CMK (cell line): ENCODE measurements around the gene SPRED1.

Source experiments
- DNase-seq: peaks from one replicate; pipeline ENCODE4 v3.0.0-alpha.2; 2010; ENCODE audit warnings: low read depth

SPRED1 gene

DNA sequence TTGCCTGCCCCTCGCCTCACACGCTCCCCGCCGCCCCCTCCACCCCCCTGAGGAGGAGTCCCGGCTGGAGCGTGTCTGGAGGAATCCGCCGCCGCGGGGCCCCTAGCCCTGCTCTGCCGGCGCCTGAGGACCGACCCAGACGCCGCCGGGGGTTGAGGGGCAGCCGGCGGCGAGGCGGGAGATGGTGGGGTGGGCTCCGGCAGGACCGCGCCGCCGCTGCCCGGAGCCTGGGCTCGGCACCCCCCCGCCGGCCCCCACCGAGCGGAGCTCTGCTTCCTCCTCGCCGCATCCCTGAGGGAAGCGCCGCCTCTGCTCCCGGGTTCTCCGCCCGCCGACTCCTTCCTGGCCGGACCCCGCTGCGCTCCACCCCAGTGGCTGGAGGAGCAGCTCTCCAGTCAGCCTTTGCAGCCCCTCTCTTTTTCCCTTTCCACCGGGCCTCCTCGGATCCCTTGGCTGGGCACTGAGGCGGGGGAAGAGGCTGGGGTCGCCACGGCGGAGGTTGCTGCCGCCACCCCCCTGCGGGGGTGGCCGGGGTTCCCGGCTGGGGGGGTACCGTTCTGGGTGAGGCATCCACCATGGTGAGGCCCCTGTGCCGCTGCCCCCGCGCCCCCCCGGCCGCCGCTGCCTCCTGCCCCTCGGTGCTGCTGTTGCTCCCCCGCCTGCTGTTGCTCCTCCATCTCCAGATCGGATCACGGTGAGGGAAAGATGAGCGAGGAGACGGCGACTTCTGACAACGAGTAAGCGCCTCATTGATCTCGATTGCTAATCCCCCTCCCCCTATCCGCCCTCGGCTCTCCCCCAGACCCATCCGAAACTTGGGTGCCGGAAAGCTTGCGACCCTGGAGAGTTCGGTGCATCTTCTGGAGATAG is at the start of gene SPRED1:
Gene SPRED1, plus strand, starts transcription at position 356 of the 870 bp plus-strand sequence. Its CDS starts 350 bp downstream, at position 706.
- DNase-seq, result no peak

DNA sequence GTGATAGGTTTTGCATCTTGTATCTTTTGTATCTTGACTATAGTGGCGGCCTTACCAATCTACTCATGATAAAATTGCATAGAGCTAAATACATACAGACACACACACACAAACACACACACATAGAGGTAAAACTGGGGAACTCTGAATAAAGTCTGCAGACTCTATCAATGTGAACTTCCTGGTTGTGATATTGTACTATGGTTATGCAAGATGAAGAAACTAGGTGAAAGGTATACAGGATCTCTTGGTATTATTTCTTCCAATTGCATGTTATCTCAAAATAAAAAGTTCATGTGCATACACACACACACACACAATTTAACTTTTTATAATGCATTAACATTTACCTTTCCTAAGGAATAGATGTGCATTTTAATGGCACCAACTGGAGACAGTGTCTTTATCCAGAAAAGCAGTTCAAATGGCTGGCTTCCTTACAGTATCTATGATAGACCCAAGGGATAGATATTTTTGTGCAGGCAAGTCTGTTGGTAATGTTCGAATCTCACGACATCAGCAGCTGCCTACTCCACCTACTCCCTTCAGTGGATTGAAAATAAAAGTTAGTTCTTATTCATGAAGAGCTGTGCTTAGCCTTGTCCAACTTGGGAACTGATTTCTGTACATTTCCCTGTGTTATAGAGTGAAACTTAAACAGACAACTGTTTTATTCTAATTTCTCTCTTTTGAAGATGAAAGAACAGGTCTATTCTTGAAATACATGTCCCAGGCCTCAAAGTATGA is 46.9 kb upstream of the SPRED1 start:
- no peak for DNase-seq

DNA sequence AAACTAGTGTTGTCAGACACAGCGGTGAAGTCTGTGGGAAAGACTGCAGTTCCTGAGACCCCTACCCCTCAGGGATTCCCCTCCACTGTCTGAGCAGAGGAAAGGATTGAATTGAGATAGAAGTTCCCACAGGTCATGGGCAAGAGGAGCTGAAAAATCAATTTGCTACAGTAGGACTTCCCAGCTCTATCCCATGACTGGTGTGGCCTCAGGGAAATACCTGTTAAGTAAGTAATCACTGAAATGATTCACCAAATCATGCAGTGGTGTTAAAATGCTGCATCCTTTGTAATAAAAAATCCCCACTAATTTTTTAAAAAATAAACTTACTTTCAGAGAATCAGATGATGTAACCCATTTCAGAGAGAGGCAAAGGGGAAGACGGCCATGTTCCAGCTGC is 45.0 kb upstream of the SPRED1 start:
- no peak for DNase-seq

GRCh38 chr15:38208206-38208605 is 44.4 kb upstream of the SPRED1 start:
- DNase-seq, result no peak

DNA sequence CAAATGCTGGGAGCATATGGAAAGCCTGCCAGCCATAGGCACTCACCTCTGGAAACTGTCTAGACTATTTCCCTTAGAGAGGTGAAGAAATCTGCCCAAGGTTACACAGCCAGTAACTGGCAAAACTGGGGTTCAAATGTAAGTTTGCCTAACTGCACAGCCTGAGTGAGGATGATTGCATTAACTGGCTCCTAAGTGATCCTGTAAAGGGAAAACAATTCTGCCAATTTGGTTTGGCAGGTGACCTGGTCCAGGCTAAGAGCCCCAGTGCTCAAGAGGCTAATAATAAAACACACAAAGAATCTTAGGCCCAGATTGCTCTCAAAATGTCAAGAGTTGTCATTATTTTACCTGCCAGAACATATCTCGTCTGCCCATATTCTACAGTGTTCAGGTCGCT is 43.9 kb upstream of the SPRED1 start:
- DNase-seq, result no peak

GRCh38 chr15:38211249-38211648 is 41.4 kb upstream of the SPRED1 start:
- no peak for DNase-seq

DNA sequence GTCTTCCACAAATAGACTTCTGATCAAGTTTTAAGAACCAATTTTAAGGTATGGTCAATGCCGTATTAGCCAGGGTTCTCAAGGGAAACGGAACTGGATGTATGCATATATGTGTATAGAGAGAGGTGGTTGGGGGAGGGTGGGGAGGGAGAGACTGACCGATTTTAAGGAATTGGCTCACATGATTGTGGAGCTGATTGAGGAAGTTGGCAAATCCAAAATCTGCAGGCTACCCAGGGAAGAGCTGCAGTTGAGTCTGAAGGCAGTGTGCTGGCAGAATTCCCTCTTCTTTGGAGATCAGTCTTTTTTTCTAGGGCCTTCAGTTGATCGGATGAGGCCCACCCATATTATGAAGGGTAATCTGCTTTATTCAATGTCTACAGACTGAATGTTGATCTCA is 40.8 kb upstream of the SPRED1 start:
- no peak for DNase-seq

DNA sequence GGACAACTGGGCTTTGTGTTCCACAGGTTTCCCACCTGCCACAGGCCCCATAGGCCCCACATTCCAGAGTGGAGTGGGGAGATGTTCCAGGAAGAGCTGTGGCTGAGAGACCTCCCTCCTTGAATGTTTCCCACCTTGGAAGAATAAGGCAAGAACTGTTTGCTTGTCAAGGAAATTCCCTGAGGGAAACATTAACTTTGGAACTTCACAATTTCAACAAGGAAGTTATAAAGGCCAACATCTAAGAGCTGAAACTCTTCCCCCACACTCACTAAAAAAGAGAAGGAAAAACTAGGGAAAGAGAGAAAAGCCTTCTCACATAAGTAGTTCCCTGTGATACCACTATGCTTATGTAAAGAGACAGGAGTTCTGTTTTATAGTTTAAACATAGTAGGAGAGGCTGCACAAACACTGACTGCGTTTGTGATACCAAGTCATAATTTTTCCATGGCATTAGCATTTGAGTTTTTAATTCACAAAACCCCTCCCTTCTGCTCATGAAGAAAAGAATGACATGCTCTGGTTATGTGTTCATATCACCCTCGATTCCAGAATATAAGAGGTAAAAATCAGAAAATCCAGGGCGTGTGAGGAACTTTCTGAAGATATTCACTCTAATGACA is 39.8 kb upstream of the SPRED1 start:
- no peak for DNase-seq

DNA sequence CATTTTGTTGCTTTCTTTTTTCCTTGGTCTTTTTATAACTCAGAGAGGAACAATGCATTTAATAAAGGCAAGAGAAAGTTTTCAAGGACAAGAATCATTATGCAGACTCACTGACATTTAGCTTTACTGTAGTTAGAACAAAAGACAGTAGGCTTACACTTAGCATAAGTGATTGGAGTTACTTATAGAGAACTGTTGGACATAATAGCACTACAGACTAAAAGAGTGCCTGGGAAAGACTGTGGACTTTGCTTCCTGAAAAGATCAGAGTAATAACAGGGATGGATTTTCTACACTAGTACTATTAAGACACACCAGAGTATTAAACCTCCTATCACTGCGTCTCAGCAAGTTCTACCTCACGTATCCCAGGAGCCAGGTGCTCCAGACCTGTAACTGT is 39.3 kb upstream of the SPRED1 start:
- no peak for DNase-seq

DNA sequence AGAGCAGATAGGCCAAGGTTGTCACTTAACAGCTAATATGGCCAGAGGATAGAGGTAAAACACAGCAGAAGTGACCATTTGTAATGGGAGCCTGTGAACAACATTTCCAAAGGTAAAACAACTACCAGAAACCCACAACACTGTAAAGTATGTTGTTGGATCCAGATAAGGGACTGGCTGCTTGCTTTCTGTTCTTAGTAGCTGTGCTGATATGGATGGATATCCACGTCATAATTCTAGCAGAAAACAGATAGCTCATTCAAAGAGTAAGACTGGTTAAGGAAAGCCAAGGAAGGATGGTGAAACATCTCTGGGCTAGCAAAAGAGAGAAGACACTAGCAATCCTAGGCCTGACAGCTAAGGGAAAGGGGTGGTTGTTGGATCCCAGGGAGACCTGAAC is 36.9 kb upstream of the SPRED1 start:
- DNase-seq, result no peak

GRCh38 chr15:38216763-38217162 is 35.9 kb upstream of the SPRED1 start:
- DNase-seq, result no peak

GRCh38 chr15:38217191-38217595 is 35.4 kb upstream of the SPRED1 start:
- no peak for DNase-seq

- DNase-seq, result no peak
Observed at GRCh38 chr15:38217788-38218609, 34.6 kb upstream of the SPRED1 start.

- no peak for DNase-seq
Observed at GRCh38 chr15:38220606-38221273, 31.9 kb upstream of the SPRED1 start.

DNA sequence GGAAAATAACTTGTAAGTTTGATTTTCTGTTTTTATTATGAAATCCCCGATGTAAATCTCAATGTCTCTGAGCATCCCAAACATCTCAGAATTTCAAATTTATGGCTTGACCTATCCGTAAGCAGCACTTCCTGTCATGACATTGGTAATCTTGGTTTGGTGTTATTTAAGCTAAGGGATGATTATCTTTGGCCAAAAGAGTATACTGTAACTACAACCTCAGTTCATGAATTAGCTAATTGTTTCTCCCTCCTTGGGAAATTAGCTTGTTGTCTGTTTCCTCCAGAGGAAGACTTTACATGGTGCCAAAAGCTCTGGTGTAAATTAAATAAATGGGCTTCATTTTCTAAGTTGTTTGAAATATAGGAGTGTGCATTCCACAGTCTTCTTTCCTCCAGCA is 28.1 kb upstream of the SPRED1 start:
- DNase-seq, result no peak

DNA sequence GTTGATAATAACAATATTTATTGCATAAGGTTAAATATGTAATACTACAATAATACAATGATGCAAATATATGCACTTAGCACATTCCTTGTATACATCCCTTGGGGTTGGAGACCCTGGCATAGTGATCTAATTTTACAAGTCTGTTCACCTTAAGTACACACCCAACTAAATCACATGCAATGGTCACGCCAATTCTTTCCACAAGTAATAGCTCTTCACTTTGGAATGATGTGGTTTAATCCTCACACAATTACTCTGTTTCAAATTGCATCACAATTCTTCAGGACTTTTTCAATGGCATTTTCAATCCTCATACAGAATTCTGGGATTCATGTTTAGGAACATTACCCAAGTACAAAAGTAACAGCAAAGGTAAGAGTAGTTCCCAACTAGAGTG is 27.3 kb upstream of the SPRED1 start:
- DNase-seq, result no peak

DNA sequence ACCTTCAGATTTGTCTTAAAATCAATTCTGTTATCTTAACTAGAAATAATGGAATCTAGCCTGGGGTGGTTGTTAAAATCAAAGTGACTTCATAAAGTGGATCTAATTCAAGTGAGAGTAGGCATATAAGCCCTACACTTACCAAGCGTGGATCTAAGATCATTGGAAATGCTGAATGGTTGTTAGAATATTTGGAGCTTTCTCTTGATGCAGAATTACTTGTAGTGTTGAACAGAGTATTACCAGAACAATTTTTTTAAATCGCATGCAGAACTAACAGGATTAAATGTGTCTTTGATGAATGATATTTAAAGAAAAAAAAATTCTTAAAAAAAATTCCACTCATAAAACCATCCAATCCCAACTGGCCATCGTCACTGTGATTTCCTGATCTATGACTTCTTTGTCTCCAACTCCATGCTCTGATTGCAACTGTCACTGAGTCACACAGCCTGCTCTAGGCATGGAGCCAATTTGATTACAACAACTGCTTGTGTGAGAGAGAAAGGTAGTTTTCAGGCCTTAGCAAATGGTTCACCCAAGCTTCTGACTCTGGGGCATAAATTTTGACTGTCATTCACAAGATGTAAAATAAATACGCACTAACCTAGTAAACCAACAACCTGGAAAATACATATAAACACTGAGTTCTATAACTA is 25.9 kb upstream of the SPRED1 start:
- DNase-seq, result no peak

- no peak for DNase-seq
Observed at GRCh38 chr15:38227941-38228340, 24.7 kb upstream of the SPRED1 start.

- no peak for DNase-seq
Observed at GRCh38 chr15:38228618-38229017, 24.0 kb upstream of the SPRED1 start.

DNA sequence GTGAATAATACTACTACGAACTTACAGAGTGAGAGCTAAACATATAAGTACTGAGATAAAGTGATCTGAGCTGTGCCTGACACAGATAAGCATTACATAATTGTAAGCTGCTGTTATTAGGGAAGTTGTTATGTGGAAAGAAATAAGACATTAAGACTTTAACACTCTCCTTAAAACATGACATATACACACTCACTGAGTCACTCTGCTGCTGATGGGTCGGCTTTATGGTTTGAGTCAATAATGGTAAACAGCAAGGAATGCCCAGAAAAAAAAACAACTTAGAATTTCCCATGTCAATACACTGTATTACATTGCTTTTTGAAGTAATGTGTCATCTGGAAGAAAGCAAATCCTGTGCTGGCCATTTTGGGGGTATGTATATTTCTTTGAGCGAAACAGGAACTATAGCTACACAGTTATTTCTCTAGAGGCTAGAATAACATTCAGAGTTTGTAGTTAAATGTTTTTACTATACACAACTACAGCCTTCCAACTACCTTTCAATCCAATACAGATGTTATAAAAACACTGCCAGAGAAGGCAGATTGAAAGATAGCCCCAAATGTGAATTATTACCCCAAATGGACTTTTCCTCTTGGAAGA is 22.8 kb upstream of the SPRED1 start:
- no peak for DNase-seq

DNA sequence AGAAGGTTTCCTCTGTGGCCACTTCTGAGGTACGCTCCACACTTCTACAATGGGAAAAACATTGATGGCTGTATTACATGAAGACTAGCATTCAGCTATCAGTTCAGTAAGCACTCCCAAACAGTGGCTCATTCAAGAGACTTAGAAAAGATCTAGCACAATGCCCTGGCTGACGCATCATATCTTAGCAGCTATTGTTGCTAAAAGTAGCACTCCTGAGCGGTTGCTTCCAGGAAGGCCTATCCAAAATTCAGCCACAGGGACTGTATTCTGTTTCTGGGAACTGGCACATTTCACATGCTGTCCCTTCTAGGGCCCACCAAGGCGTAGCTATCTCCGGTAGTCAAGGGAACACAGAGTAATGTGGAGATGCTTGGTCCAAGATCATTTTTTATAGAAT is 21.2 kb upstream of the SPRED1 start:
- DNase-seq, result no peak
